ENCODE results near the gene RRN3.
"Not testable (repeated sequence)": the region's sequence is repeated elsewhere in the genome, so short reads cannot be mapped to it uniquely, and the experiment has no call there.

The RRN3 gene

DNA sequence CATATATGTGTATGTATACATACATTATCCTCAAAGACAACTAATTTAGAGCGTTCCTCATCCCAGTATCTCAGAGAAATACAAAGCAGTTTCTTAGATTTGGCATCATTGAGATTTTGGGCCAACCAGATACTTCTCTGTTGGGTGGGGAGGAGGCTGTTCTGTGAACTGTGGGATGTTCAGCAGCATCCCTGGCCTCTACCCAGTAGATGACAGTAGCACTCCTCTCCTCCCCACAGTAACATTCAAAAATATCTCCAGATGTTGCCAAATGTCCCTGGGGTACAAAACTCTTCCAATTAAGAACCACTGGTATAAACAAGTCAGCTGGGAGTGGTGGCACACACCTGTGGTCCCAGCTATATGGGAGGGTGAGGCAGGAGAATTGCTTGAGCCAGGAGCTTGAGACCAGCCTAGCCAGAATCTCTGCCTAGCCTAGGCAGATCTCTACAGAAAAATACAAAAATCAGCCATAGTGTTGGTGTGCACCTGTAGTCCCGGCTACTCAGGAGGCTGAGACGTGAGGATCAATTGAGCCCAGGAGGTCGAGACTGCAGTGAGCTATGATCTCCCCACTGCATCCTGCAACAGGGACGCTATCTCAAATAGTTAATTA, 6.4 kb upstream of the RRN3 start:
- not testable (repeated sequence) for ATAC-seq, DNase-seq

DNA sequence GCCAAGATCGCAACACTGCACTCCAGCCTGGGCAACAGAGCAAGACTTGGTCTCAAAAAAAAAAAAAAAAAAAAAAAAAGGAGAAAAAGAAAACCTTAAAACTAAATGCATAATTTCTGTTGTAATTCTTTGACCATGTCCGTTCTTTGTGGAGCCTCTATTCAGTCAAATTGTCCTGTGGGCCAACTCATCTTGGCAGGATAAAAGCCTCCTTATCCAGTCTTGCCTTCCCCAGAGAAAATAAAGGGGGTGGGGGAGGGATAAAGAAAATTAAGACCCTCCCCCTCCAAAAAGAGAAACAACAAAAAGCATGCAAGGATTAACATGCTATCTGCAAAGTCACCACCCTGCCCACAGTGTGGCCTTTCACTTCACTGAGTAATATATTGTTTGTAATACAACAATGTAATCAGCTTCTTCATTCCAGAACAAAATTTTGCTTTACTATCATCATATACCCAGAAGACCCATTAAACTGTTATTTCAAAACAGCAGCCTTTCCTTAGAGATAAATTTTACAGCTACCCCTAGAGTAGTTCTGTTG, 5.4 kb upstream of the RRN3 start:
- DNase-seq, ATAC-seq: not testable (repeated sequence)

DNA sequence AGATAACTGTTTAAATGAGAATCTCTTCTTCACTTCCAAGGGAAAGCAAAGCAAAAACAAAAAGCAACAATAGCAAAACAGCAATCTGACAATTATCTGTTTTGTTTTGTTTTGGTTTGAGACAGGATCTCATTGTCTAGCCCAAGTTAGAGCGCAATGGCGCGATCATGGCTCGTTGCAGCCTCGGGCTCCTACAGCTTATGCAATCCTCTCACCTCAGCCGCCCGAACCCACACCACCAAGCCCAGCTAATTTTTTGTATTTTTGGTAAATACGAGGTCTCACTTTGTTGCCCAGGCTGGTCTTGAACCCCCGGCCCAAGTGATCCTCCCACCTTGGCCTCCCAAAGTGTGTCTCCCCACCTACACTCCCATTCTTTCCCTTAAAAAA, 2.5 kb upstream of the RRN3 start:
- not testable (repeated sequence) for ATAC-seq, DNase-seq

DNA sequence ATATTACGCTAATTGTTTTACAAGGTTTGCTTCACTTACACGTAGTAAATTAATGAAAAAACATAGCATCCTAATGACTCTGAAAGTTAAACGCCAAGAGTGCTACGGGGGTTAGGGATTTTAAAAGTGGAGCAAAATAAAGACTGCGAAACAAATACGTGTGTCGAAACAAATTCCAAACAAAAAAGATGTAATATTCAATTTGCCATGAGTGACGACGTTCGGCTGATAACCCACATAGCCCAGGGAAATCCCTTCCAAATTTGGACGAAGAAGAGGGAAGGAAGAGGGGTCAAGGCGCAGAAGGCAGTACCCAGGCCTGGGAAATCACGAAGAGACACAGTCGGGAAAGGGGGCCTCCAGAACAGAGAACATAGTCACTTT, 509 bp downstream of the RRN3 start:
- not testable (repeated sequence) for ATAC-seq, DNase-seq

DNA sequence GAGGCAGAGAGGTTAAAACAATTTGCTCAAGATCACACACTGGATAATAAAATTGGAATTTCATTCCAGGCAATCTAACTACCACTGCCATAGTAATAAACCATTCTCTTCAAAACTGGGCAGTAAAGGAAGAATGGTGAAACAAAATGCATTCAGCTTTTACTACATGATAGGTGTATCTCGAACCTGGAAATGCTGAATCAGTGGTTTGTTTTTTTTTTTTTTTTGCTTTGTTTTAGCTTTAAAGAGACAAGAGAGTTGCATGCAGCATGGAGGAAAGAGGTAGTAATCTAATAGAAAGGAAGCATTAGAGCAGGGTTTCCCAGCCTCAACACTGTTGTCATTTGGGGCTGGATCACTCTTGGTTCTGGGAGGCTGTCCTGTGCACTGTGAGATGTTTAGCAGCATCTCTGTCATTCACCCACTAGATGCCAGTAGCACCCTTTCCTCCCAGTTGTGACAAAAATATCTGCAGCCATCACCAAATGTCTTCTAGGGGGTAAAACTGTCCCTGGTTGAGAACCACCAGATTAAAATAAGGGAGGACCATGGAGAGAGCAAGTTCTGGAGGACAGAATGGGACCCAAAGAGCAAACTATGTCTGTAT, 3.3 kb downstream of the RRN3 start:
- not testable (repeated sequence) for DNase-seq, ATAC-seq

DNA sequence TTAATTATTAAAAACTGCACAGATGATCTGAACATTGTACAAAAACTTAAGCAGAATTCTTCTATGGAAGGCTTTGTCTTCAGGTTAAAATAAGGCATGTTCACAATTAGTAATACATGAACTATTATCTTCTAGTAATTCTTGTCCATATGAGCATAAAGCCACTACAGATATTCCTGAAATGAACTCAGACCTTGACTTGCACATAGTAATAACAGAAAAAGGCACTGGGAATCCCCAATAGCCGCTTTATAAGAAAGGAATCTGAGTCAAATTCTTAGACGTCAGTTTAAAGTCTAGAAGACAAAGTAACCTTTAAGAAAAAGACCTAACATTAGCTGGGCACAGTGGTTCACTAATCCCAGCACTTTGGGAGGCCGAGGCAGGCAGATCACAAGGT, 11.3 kb downstream of the RRN3 start:
- not testable (repeated sequence) for DNase-seq, ATAC-seq

DNA sequence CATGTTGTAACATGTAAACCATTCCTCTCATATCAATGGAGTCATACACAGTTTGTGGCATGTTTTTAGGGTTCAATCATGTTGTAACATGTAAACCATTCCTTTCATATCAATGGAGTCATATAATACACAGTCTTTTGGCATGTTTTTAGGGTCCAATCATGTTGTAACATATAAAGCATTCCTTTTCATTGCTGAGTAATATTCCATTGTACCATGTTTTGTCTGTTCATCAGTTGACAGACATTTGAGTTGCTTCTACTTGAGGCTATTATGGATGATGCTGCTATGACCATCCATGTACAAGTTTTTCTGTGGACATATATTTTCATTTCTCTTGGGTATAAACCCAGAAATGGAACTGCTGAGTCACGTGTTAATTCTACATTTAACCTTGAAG, 13.2 kb downstream of the RRN3 start:
- not testable (repeated sequence) for DNase-seq, ATAC-seq

DNA sequence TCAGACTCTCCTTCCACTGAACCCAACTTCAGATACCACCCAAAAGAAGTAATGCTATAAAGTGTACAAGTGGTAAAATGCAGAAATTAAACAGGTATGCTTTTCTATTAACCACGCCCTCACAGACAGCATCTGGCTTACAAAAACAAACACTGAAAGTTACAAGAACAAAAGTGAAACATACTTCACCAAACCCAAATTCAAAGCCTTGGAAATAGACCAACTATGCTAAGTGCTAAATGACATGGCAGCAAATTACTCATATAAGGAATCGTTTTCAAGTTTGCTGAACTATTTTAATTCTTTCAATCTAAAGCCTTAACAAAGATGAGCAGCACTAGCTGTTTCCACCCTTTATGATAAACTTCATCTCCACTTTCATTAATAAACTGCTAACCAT, 17.9 kb downstream of the RRN3 start:
- DNase-seq, ATAC-seq: not testable (repeated sequence)

DNA sequence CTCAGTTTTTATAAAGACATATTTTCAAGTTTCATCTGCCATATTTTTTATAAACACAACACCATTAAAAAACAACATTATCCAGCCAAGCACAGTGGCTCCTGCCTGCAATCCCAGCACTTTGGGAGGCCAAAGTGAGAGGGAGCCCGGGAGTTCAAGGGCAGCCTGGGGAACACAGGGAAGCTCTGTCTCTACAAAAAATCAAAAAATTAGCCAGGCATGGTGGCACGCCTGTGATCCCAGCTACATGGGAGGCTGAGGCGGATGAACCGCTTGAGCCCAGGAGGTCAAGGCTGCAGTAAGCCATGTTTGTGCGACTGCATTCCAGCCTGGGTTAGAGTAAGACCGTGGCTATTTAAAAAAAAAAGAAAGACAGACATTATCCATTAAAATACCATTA, 21.0 kb downstream of the RRN3 start:
- no peak for DNase-seq
- no peak for ATAC-seq

DNA sequence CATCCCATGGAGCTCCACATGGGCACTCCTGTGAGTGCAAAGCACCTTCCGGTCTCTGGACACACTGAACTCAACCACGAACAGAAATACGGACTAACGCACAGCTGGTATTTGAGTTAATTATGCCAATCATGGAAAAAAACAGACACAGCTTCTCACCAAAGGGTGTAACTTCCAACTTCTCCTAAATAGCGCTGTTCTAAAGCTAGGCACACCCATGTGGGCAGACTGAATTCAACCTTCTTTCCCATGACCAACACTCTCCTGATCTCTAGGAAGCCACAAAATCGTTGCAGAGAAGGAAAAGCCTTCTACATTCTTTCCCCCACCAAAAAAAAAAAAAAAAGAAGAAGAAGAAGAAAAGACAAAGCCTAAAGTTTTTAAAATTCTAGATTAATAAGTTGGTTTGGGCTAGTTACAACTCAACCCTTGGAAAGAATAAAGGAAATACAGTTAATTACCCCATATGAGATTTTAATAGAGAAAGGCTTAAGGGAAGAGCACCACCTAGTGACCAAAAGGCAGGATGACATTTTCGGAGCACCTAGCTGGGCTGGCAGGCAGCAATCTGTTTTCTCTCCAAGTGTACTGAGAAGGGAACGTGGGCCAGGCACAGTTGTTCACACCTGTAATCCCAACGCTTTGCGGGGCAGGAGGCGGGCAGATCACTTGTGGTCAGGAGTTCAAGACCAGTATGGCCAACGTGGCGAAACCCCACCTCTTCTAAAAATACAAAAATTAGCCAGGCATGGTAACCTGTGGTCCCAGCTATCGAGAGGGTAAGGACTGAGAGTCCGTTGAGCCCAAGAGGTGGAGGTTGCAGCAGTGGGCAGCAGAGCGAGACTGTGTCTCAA, 21.9 kb downstream of the RRN3 start:
- DNase-seq, ATAC-seq: not testable (repeated sequence)

DNA sequence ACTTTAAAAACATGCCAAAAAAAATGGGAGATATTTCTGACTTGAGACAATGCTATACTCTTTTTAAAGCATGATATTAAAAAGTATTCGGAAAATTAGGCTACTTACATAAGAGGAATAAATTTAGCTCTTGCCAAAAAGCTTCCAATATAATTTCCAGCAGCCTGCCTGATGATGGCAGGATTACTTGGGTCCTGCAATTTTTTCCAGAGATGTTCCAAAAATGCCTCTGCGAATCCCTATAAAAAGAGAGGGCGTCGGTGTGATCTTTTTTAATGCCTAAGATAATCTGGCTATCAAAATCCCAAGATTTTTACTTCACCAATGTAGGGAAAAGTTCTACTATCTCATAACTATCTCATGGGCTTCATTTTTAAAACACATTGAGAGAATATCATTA, 23.1 kb downstream of the RRN3 start:
- ATAC-seq, result not testable (repeated sequence)

DNA sequence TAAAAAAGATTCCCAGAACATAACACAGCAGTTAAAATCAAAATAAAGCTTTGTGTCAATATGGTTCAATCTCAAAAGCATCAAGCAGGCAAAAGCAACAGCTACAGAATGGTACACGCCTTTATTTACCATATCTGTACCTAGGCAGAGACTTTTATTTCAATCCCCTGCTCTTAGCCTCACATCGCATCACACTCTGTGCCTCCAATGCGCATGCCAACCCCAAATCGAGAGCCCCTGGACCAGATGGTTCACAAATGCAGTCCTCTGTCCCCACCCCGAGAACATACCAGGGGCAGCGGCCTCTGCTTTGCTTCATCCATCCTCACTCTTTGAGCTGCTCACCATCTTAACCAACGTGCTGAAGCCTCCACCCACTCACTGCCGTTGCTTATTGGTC, 27.4 kb downstream of the RRN3 start:
- not testable (repeated sequence) for DNase-seq, ATAC-seq

More for the DNA sequence above, 23.1 kb downstream of the RRN3 start:
- DNase-seq, result not testable (repeated sequence)

DNA sequence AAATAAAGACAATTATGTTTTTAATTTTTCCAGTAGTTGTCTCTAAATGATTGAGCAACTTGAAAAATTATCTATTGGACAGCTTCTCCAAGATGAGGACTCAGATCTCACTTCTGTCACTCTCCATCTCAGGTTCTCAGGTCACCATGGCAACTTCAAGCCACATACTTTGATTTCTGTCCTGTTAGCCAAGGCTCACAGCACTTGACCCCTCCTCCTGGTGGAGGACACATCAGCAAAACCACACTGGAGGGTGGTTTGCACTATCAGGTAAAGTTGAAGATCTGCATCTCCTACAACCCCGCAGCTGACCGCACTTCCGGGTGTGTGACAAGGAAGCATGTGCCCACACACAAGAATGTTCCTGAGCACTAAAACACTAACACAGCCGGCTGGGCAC, 28.1 kb downstream of the RRN3 start:
- peak; percentile 40 for ATAC-seq
- DNase-seq, result not testable (repeated sequence)

DNA sequence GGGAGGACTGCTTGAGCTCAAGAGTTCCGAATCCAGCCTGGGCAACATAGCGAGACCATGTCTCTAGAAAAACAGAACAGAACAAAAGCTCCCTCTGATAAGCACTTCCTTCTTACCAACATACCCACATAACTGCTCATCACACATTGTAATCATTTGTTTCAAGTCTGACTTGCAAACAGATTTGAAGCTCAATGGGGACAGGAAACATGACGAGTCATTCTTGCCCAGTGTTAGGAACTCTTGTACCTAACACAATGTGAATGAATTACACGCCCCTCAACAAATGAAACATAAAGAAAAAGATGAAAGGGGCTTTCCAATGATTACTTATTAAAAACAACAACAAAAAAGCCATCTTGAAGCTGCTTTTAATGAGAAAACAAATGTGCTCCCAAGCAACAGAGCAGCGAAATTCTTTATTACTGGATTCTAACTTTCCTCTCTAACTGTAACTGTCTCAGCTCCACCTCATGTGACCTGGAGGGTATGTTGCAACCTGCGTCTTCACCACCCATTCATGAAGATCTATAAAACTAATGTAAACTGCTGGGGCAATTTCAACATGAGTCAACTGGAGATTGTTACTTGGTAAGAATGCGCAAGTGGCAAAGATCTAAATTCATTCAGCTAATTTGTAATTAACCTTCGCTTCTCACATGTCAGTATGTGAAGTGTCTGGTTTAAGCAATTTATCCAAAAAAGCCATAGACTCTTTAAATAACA, 31.8 kb downstream of the RRN3 start:
- not testable (repeated sequence) for DNase-seq, ATAC-seq

DNA sequence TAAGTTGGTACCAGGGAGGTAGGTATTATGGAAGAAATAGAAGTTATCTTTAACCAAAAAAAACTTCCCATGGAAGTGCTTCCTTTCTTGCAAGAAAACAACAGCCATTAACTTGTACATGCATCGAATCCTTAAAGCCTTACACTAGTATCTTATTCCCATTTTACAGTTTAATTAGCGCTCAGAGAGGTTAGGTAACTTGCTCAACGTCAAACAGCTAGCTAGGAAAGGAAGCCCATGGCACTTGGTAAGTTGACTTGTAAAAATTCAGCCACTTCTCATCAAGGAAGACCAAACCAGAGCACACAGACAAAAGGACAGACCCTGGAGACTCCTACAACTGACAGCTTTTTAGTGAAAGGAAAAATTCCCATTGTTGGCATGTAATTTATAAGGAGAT, 34.7 kb downstream of the RRN3 start:
- DNase-seq (no peak), ATAC-seq (no peak)

DNA sequence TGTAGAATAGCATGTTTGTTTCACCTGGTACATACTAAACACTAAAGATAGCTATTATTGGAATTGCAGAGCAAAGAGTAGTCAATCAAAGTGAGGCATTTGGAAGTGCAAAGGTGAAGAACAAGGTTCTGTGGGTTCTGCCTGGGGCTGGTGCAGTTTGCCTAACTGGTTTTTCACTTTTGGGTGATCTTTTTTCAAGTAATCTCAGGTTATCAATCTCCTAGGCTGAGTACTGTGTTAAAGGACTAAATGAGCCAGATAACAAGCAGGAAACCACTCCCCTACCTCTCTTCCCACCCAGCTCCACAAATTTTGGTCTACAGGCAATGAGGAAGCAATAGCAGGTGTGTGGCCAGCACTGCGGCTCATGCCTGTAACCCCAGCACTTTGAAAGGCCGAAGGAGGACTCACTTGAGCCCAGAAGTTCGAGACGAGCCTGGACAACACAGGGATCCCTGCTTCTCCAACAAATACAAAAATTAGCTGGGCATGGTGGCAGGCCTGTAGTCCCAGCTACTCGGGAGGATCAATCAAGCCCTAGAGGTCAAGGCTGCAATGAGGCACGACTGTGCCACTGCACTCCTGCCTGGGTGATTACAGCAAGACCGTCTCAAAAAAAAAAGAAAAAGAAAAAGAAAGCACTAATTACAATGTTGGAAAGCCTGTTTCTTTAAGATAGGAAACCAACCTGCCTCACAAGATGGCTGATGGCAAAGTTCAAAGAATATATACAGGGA, 36.2 kb downstream of the RRN3 start:
- DNase-seq (no peak), ATAC-seq (no peak)

DNA sequence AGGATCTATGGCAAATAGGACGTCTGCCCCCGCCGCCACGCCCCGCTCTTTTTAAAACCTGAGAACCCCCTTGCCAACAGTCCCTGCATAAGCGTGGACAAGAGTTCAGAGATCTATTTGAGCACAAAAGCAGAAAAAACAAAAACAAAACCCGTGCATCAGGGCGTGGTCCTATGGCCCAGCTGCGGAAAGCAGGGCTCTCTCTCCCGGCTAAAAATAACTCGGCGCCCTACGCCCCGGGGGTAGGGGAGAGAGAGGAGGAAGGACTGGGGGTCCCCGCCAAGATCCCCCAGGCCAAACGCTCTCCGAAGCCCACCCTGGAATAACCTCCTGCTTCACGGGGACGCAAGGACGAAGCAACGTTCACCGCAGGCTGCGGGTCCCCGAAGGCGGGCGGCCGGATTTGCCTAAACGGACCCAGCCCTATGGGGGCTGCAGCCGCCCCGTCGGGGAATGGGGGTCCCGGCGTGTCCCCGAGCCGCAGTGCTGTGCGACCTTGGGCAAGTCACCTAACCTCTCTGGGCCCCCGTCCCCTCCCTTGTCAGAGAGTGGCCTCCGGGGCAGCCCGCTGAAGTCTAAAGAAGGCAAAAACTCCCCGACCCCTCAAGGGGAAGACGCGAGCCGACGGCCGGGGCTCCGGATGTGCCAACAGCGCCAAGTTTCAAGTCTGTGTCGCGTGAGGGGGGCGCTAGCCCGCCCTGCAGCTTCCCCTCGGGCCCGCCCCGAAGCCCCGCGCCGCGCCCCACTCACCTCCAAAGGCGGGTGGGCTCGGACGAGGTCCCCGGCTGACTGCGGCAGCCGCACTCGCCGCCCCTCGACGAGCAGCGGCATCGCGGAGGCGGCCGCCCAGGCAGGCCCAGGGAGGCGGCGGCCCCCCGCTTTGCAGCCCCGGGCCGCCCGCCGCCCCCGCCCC, 38.7 kb downstream of the RRN3 start:
- ATAC-seq, result peak; percentile 67
- DNase-seq, result peak; percentile 73

DNA sequence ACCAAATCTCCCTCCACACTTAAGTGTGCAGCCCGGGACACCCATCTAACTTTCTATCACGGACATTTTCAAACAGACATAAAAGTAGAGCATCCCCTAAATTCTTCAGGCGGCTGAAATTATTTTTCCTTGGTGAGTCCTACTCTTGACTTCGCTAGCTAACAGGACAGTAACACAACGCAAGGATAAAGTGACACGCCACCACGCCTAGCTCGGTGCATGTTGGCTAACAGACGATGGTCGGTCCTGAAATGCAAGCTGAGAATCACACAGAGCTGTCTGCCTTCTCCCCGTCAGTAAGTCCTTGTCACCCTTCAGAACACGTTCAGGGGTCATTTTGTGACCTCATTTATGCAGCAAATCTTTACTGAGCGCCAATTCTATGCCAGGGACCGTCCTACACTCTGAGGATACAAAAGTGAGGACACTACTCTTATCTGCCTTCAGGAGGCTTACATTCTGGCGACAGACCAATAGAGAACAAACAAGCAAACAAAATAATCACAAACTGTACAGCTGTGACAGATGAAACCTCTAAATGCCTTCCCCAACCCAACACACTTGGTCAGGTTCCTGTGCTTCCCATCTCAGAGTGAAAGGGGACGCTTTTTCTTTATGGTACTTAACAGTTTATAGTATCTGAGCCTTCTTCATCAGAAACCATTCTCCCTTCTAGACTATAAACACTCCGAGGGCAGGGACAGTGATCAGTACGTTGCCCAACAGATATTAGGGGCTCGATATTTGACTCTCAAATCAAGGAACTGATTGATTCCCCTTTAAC, 39.5 kb downstream of the RRN3 start:
- DNase-seq (no peak), ATAC-seq (no peak)

DNA sequence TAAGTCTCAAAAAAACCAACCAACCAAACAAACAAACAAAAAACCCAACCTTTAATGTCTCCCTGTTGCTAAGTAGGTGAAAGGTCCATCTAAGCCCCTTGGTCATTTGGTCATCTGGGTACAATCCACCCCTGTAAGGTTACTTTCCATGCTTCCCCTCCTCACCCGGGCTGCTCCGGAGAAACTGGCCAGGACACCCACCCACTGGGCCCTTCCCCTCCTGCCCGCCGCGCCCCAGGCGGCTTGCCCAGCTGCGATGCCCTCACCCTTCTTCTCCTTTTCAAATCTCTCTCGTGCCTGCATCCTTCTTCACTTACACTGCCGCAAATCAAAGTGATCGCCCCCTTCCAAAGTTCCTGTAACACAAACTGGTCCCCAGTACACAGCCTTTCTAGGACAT, 40.2 kb downstream of the RRN3 start:
- no peak for DNase-seq
- ATAC-seq, result no peak
